HG02610 (cell line): ENCODE data around the gene TRAF4.
"Not testable (repeated sequence)": the region's sequence is repeated elsewhere in the genome, so short reads cannot be mapped to it uniquely, and the experiment has no call there.

ENCODE experiments used
- ATAC-seq: cut with Tn5 transposase; IDR thresholded peaks from one replicate; pipeline ENCODE4 v1.9.1; 2021; ENCODE audit warnings: mild to moderate bottlenecking, moderate library complexity; ENCODE audit not compliant: unreplicated experiment

TRAF4 gene

GRCh38 chr17:28765038-28765437, 21.2 kb downstream of the TRAF4 start:
- ATAC-seq, result no peak

- no peak for ATAC-seq
Observed at GRCh38 chr17:28773736-28774135, 29.9 kb downstream of the TRAF4 start.

GRCh38 chr17:28774206-28774605, 30.4 kb downstream of the TRAF4 start:
- no peak for ATAC-seq

GRCh38 chr17:28777178-28777577, 33.4 kb downstream of the TRAF4 start:
- ATAC-seq, result no peak

- not testable (repeated sequence) for ATAC-seq
Observed at GRCh38 chr17:28779601-28780000, 35.8 kb downstream of the TRAF4 start.

- ATAC-seq, result no peak
Observed at GRCh38 chr17:28783161-28783560, 39.4 kb downstream of the TRAF4 start.

- no peak for ATAC-seq
Observed at GRCh38 chr17:28788100-28788499, 44.3 kb downstream of the TRAF4 start.

- ATAC-seq, result no peak
Observed at GRCh38 chr17:28792877-28793661, 49.3 kb downstream of the TRAF4 start.

- ATAC-seq, result not testable (repeated sequence)
Observed at GRCh38 chr17:28794846-28795441, 51.1 kb downstream of the TRAF4 start.

GRCh38 chr17:28796062-28796461, 52.3 kb downstream of the TRAF4 start:
- ATAC-seq, result no peak
